ENCODE data around the gene NTRK2.

GRCh38 chr9:84955971-84956370, 286.4 kb downstream of the NTRK2 start:
- TF ChIP-seq REST (IDR thresholded peaks at IDR 0.05), result no peak
- no peak for TF ChIP-seq GABPA (IDR thresholded peaks at IDR 0.05 in 1 of 2, conservative IDR thresholded peaks at IDR 0.05 in 1 of 2)
- TF ChIP-seq JUND (IDR thresholded peaks at IDR 0.05), result no peak
- no peak for TF ChIP-seq CTCF (IDR thresholded peaks at IDR 0.05; ENCODE audit: low read depth, low read length, missing input control)
- TF ChIP-seq TAF1 (conservative IDR thresholded peaks at IDR 0.05), result no peak
